ENCODE results near the gene LY6G6C. TPM values are rescaled to one million over a fixed set of nuclear protein-coding genes. Genes with fewer than 3 reads are reported as not detected.

LY6G6C gene
- total RNA-seq, 2 donors from 2014 or later, result 0.29 to 0.38 TPM

- no peak overlapping the region for H3K4me3 Mint-ChIP-seq
- DNase-seq, result peak; percentile 84
- H3K9ac ChIP-seq (ENCODE audit: extremely low read depth, low read length, poor library complexity, severe bottlenecking), result no peak overlapping the region
- H3K9me3 Mint-ChIP-seq, result no peaks in the 10 kb centered on the region
- H3K36me3 Mint-ChIP-seq (ENCODE audit: low read depth), result peaks cover 68% of the 10 kb centered on the region
- no peaks in the 10 kb centered on the region for H3K27me3 ChIP-seq (ENCODE audit: control insufficient read depth, insufficient read depth, low read length, poor library complexity, severe bottlenecking)
- no peak overlapping the region for H3K4me3 ChIP-seq (ENCODE audit: low read length)
- H3K4me1 Mint-ChIP-seq, result peaks cover 15% of the 10 kb centered on the region
- H3K9me3 ChIP-seq (ENCODE audit: control insufficient read depth, low read length), result no peaks in the 10 kb centered on the region
- peaks cover 72% of the 10 kb centered on the region for H3K36me3 ChIP-seq (ENCODE audit: control insufficient read depth, insufficient read depth, low read length)
- peak overlapping the region; percentile 83 for H3K27ac Mint-ChIP-seq
- peaks cover 13% of the 10 kb centered on the region for H3K4me1 ChIP-seq (ENCODE audit: control insufficient read depth, insufficient read depth, low read length)
- WGBS, 2 experiments (ENCODE audit: insufficient coverage in 1 of 2, insufficient read length in 1 of 2), result 80 to 85% methylated on average over 5 to 10 of the region's 11 CpGs
- no peaks in the 10 kb centered on the region for H3K27me3 Mint-ChIP-seq (ENCODE audit: insufficient read depth)
- peak; percentile 73 for TF ChIP-seq CTCF (conservative IDR thresholded peaks at IDR 0.05)
- H3K27ac ChIP-seq (ENCODE audit: low read depth, low read length), result no peak overlapping the region
Observed at GRCh38 chr6:31689249-31690110, 32.1 kb downstream of the LY6G6C start.

DNA sequence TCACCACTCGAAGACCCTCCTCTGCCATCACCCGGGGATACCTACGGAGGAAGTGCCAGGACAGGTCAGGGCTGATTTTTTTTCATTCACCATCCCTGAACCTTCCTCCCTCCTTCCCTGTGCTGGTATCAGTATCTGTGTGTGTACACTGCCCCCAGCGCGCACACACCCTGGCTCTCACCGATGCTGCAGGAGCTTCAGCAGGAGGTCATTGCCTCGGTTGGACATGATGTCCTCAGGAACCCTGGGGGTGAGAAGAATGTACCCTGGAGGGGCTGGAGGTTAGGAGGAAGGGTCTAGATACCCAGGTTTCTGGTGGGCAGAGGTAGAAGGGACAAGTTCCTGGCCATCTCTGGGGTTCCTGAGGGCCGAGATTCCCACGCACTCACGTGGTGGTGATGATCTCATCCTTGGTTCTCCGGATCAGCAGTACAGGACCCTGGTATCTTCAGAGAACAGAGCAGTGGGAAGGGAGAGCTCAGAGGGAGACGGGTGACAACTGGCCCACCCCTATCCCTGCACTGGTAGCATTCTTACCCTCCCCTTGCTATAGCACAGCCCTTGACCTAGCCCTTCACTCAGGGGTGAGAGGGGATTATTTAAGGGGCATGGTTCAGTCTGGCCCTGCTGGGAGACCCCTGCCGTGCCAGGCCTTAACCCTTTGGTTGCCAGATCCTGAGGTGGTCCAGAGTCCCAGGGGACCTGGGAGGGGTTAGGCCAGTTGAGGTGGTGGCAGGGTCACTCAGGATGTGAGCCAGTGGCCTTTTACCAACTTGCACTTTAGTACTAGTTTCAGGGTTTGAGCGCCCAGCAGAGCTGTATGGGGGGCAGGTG, 33.5 kb downstream of the LY6G6C start:
- H3K36me3 ChIP-seq (ENCODE audit: control insufficient read depth, insufficient read depth, low read length), result peaks cover 68% of the 10 kb centered on the region
- peaks cover 21% of the 10 kb centered on the region for H3K4me1 Mint-ChIP-seq
- H3K9me3 ChIP-seq (ENCODE audit: control insufficient read depth, low read length), result no peaks in the 10 kb centered on the region
- H3K27ac ChIP-seq (ENCODE audit: low read depth, low read length), result no peak overlapping the region
- H3K9ac ChIP-seq (ENCODE audit: extremely low read depth, low read length, poor library complexity, severe bottlenecking), result no peak overlapping the region
- H3K4me1 ChIP-seq (ENCODE audit: control insufficient read depth, insufficient read depth, low read length), result peaks cover 13% of the 10 kb centered on the region
- peak; percentile 59 for DNase-seq
- H3K9me3 Mint-ChIP-seq, result no peaks in the 10 kb centered on the region
- H3K4me3 ChIP-seq (ENCODE audit: low read length), result no peak overlapping the region
- no peaks in the 10 kb centered on the region for H3K27me3 ChIP-seq (ENCODE audit: control insufficient read depth, insufficient read depth, low read length, poor library complexity, severe bottlenecking)
- WGBS, 2 experiments (ENCODE audit: insufficient coverage in 1 of 2, insufficient read length in 1 of 2), result 84 to 95% methylated on average over 6 to 14 of the region's 14 CpGs
- no peaks in the 10 kb centered on the region for H3K27me3 Mint-ChIP-seq (ENCODE audit: insufficient read depth)
- TF ChIP-seq CTCF (conservative IDR thresholded peaks at IDR 0.05), result no peak
- peaks cover 61% of the 10 kb centered on the region for H3K36me3 Mint-ChIP-seq (ENCODE audit: low read depth)
- peak overlapping the region; percentile 74 for H3K27ac Mint-ChIP-seq
- no peak overlapping the region for H3K4me3 Mint-ChIP-seq

- 83 to 91% methylated on average over 1 to 8 of the region's 8 CpGs for WGBS, 2 experiments (ENCODE audit: insufficient coverage in 1 of 2, insufficient read length in 1 of 2)
- no peak overlapping the region for H3K27ac ChIP-seq (ENCODE audit: low read depth, low read length)
- H3K4me1 ChIP-seq (ENCODE audit: control insufficient read depth, insufficient read depth, low read length), result peaks cover 13% of the 10 kb centered on the region
- peaks cover 60% of the 10 kb centered on the region for H3K36me3 ChIP-seq (ENCODE audit: control insufficient read depth, insufficient read depth, low read length)
- H3K9me3 Mint-ChIP-seq, result no peaks in the 10 kb centered on the region
- H3K9ac ChIP-seq (ENCODE audit: extremely low read depth, low read length, poor library complexity, severe bottlenecking), result no peak overlapping the region
- H3K9me3 ChIP-seq (ENCODE audit: control insufficient read depth, low read length), result no peaks in the 10 kb centered on the region
- no peak for DNase-seq
- no peak for TF ChIP-seq CTCF (conservative IDR thresholded peaks at IDR 0.05)
- no peak overlapping the region for H3K27ac Mint-ChIP-seq
- H3K27me3 ChIP-seq (ENCODE audit: control insufficient read depth, insufficient read depth, low read length, poor library complexity, severe bottlenecking), result no peaks in the 10 kb centered on the region
- H3K4me1 Mint-ChIP-seq, result peaks cover 22% of the 10 kb centered on the region
- H3K36me3 Mint-ChIP-seq (ENCODE audit: low read depth), result peaks cover 55% of the 10 kb centered on the region
- no peak overlapping the region for H3K4me3 ChIP-seq (ENCODE audit: low read length)
- peaks cover 2% of the 10 kb centered on the region for H3K27me3 Mint-ChIP-seq (ENCODE audit: insufficient read depth)
- no peak overlapping the region for H3K4me3 Mint-ChIP-seq
Observed at GRCh38 chr6:31687321-31687720, 34.2 kb downstream of the LY6G6C start.

Measured in endodermal cell (in vitro differentiated cells).